DMS53 (cell line): Measurements from ENCODE around the gene MPO.
A peak's percentile ranks its signal among the peaks of the same experiment; 100 is the strongest.

Experiments
- DNase-seq: peaks from one replicate; lab custom pipeline; 2025; lab: John Stamatoyannopoulos, UW

MPO gene

GRCh38 chr17:58265902-58266875, 14.5 kb downstream of the MPO start:
- DNase-seq = no peak

GRCh38 chr17:58265271-58265670, 15.5 kb downstream of the MPO start:
- no peak for DNase-seq

GRCh38 chr17:58264407-58265103, 16.2 kb downstream of the MPO start:
- DNase-seq = no peak

- DNase-seq = no peak
Observed at GRCh38 chr17:58263773-58264172, 17.0 kb downstream of the MPO start.

GRCh38 chr17:58262149-58262548, 18.6 kb downstream of the MPO start:
- DNase-seq = no peak

GRCh38 chr17:58254803-58255202, 25.9 kb downstream of the MPO start:
- DNase-seq = peak; percentile 8

GRCh38 chr17:58253082-58253481, 27.7 kb downstream of the MPO start:
- DNase-seq = no peak

- no peak for DNase-seq
Observed at GRCh38 chr17:58252141-58252540, 28.6 kb downstream of the MPO start.

GRCh38 chr17:58250344-58251011, 30.3 kb downstream of the MPO start:
- no peak for DNase-seq

GRCh38 chr17:58249270-58250133, 31.2 kb downstream of the MPO start:
- DNase-seq = peak; percentile 78

- no peak for DNase-seq
Observed at GRCh38 chr17:58248955-58249269, 31.8 kb downstream of the MPO start.

GRCh38 chr17:58247511-58248363, 33.0 kb downstream of the MPO start:
- DNase-seq = peak; percentile 18

- no peak for DNase-seq
Observed at GRCh38 chr17:58246781-58247180, 34.0 kb downstream of the MPO start.

GRCh38 chr17:58246104-58246740, 34.5 kb downstream of the MPO start:
- no peak for DNase-seq

- no peak for DNase-seq
Observed at GRCh38 chr17:58245428-58246103, 35.2 kb downstream of the MPO start.

GRCh38 chr17:58244963-58245362, 35.8 kb downstream of the MPO start:
- DNase-seq = no peak

- DNase-seq = no peak
Observed at GRCh38 chr17:58242171-58242784, 38.5 kb downstream of the MPO start.

GRCh38 chr17:58239987-58240386, 40.7 kb downstream of the MPO start:
- no peak for DNase-seq

- DNase-seq = no peak
Observed at GRCh38 chr17:58238147-58238634, 42.5 kb downstream of the MPO start, which contains the start of gene LPO. Gene LPO (plus strand): TSS chr17:58238584. CDS start chr17:58242980, 4,396 bp downstream.
